ENCODE measurements around the gene CACNA1C.

CACNA1C gene

GRCh38 chr12:2445968-2446367 lies 393.2 kb downstream of the CACNA1C start:
- DNase-seq (ENCODE audit: low spot score) = no peak
- no peak for FAIRE-seq

GRCh38 chr12:2447861-2448260 lies 395.1 kb downstream of the CACNA1C start:
- no peak for DNase-seq (ENCODE audit: low spot score)
- FAIRE-seq = no peak

DNA sequence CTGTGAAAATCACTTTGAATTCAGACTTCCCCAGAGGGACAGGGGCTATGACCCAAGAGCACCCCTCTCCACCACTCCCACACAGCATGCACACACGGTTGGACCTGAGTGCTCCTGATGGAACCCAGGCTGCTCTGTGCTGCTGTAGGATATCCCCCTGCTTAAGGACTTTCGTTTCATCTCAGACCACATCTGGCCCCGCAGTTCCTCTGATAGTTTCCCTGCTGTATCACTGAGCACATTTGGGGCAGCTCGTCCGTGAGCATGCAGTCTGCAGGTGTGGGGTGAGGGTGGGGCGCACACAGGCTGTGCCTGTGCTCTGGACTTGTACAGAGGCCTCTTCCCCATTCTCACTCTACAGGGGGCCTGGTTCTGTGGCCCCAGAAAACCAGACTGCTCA lies 396.8 kb downstream of the CACNA1C start:
- no peak for FAIRE-seq
- DNase-seq (ENCODE audit: low spot score) = no peak

DNA sequence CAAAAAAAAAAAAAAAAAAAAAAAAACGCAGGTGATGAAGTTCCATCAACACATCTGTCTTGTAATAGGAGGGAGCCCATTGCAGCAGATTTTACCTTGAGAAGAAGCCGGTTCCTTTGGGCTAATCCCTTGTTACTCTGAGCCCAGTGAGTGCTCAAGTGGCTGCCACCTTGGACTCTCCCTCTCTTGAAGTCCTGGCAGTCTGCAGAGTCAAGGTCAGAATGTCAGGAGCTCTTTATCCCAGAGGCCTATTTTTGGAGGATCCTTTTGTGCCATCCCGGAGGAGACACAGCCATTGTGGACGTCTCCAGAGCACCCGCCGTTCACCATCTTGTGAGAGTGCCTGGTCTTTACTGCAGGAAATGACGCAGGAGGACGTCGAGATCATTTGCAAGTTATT lies 397.8 kb downstream of the CACNA1C start:
- no peak for DNase-seq (ENCODE audit: low spot score)
- FAIRE-seq = no peak

GRCh38 chr12:2451025-2451424 lies 398.2 kb downstream of the CACNA1C start:
- DNase-seq (ENCODE audit: low spot score) (no peak), FAIRE-seq (no peak)

DNA sequence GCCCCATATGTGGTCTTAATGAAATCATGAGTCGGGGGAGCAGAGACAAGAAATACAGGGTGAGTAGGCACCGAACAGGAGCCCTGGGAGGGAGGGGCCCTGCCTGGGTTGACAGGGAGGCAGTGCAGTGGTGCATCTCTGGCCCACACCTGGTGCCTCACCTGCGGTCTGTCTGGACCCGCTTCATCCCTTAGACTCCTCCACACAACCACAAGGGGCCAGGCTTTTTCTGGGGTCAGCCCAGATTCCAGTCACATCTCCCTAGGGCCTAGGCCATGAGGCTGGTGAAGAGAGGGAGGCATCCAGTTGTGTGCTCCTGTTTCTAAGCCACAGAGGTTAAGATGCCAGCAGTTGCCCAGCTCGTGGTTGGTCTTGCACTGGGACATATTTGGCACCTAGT lies 398.7 kb downstream of the CACNA1C start:
- no peak for FAIRE-seq
- no peak for DNase-seq (ENCODE audit: low spot score)

GRCh38 chr12:2453076-2453760 lies 400.4 kb downstream of the CACNA1C start:
- no peak for DNase-seq (ENCODE audit: low spot score)
- FAIRE-seq = no peak

DNA sequence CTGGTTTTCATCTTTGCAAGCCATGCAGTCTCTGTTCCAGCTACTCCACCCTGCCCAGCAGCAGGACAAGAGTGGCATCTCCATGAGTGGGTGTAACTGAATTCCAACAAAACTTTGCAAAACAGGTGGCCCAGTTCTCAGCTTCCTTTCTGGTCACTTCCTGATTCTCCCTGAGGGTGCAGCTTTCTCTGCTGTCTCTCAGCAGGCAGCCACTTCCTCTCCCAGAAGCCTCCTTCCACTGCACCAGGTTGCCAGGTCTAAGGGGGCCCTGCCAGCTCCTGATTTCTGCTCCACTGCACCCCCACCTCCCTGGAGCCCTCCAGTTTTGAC lies 400.9 kb downstream of the CACNA1C start:
- no peak for FAIRE-seq
- DNase-seq (ENCODE audit: low spot score) = no peak

GRCh38 chr12:2454601-2455177 lies 401.9 kb downstream of the CACNA1C start:
- no peak for FAIRE-seq
- no peak for DNase-seq (ENCODE audit: low spot score)

DNA sequence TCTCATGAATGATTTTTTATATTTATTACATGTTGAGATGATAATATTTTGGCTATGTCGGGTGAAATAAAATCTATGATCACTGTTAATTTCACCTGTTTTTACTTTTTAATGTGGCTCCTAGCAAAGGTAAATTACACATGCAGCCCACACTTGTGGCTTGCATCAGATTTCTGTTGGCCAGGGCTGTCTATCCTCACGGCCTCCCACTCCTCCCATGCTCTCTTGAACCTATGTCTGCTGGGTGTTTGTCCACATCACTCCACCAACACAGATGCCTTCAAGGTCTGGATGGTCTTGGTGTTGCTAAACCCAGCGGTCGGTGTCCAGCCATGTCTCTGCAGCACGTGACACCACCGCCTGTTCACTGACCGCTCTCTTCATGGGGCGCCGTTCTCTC lies 402.6 kb downstream of the CACNA1C start:
- FAIRE-seq (no peak), DNase-seq (ENCODE audit: low spot score) (no peak)

DNA sequence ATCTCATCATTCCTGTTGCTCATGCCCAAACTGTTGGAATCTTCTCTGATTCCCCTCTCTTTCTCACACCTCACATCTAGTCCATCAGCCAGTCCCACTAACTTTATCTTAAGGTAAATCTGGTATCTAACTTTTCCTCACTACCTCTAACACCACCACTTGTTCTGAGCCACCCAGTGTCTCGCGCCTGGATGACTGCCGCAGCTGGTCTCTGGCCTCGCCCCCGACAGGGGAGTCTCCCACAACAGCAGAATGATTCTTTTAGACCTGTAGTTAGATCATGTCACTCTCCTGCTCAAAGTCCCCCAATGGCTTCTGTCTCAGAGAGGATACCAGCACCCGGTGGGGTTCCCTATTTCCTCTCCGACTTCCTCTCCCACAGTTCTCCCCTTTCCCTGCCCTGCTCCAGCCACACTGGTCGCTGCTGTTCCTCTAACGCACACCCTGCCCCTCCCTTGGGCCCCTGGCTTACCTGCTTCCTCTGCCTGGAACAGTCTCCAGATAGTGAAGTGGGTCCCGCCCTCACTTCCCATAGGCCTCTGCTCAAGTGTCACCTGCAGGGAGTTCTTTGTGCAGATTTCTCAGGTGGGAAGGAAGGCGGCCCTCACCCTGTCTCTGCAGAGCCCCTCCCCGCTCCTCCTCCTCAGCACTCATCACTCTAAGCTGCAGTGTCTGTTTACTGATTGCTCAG lies 403.5 kb downstream of the CACNA1C start:
- DNase-seq (ENCODE audit: low spot score) = no peak
- FAIRE-seq = no peak

DNA sequence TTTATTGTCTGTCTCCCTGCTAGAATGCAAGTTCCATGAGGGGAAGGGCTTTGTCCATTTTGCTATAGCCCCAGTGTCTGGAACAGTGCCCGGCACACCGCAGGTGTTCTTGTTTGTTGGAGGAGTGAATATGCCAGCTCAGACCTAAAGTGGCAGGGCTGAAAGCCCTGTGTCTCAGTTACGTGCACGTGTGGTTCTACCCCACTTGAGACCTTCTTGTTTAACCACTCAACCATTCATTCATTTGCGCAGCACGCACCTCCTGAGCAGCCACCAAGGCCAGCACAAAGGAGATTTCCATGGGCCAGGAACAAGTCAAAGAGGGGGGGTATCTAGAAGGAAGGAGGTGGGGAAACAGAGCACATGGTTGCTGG lies 404.0 kb downstream of the CACNA1C start:
- FAIRE-seq = no peak

DNA sequence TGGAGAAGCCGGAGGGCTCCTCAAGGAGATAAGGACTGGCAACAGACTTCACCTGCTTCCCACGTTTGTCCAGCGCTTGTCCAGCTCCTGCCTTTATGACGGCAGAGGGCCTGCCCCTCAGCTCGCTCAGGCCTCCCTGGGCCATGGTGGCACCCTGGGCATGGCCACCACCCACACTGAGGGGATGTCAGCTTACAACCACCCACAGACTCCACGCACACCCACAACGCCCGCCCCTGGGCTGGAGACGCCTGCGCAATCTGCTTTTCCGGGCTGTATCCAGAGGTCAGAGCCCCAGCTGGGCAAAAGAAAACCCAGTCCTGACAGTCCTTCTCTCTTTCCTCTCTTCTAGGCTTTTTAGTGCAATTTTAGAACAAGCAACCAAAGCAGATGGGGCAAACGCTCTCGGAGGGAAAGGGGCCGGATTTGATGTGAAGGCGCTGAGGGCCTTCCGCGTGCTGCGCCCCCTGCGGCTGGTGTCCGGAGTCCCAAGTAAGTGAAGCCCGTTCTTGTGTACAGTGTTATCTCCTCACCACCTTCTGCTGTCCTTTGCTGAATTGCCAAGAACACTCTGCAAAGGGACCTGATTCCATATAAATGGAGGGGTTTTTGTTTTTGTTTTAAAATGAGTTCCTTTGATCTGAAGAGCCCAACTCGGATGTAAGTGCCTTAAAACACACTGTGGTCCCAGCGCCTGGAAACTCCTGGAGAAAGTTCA lies 404.6 kb downstream of the CACNA1C start:
- DNase-seq (ENCODE audit: low spot score) (no peak), FAIRE-seq (no peak)

More for the DNA sequence above, 404.0 kb downstream of the CACNA1C start:
- no peak for DNase-seq (ENCODE audit: low spot score)

GRCh38 chr12:2457933-2458414 lies 405.2 kb downstream of the CACNA1C start:
- FAIRE-seq (no peak), DNase-seq (ENCODE audit: low spot score) (no peak)

GRCh38 chr12:2460051-2460670 lies 407.4 kb downstream of the CACNA1C start:
- FAIRE-seq = no peak
- no peak for DNase-seq (ENCODE audit: low spot score)

DNA sequence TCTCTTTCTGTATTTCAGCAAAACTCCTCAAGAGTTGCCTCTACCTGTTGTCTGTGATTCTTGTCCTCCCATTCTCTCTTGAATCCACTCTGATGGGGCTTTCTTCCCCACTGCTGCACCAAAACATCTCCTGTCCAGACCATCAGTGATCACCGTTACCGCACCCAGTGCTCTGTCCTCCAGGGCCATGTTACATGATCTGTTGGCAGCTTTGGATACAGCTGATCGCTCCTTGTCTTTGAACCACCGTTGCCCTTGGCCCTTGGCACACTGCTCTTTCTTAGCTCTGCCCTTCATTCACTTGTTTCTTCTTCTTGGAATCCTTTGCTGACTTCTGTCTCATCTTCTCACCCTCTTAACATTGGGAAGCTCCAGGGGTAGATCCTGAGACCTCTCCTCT lies 408.3 kb downstream of the CACNA1C start:
- DNase-seq (ENCODE audit: low spot score) (no peak), FAIRE-seq (no peak)

- FAIRE-seq = no peak
- no peak for DNase-seq (ENCODE audit: low spot score)
These were observed 408.9 kb downstream of the CACNA1C start for GRCh38 chr12:2461645-2462044.

GRCh38 chr12:2462087-2462486 lies 409.3 kb downstream of the CACNA1C start:
- FAIRE-seq = no peak

DNA sequence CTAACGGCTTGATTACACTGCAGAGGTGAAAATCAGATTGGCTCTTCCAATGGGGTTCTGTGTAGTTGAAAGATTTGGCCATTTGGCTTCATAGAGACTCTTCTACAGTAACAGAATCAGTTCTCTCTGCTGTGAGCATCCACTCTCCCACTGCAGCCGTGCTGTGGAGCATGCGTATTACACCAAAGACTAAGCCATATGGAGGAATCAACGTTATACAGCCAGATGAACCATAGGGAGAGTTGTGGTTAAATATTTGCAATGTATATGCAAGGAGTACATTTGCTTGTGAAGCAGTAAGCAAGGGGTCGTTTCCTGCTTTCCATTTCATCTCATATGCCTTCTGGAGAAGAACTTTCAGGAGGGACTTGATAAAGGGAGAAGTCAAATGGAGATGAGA lies 410.9 kb downstream of the CACNA1C start:
- no peak for FAIRE-seq

More at GRCh38 chr12:2462087-2462486, 409.3 kb downstream of the CACNA1C start:
- no peak for DNase-seq (ENCODE audit: low spot score)

DNA sequence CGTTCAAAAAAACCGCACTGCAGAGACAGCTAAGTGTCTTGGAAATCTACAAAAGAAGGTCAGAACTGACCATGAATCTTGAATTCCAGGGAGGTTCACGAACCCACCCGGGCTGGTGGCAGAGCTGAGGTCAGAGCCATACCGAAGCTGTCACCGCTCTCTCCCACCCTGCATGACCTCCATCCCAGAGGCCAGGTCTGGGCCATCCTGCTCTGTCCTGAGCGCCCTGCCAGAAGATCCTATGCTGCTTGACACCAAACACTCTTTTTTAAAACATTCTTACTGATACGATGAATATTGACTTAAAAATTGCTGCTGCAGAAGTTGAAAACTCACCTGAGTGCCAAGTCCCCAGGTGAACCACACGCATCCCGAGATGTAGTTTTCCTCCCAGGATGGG lies 412.9 kb downstream of the CACNA1C start:
- FAIRE-seq = no peak
- no peak for DNase-seq (ENCODE audit: low spot score)

More for the DNA sequence above, 410.9 kb downstream of the CACNA1C start:
- no peak for DNase-seq (ENCODE audit: low spot score)

DNA sequence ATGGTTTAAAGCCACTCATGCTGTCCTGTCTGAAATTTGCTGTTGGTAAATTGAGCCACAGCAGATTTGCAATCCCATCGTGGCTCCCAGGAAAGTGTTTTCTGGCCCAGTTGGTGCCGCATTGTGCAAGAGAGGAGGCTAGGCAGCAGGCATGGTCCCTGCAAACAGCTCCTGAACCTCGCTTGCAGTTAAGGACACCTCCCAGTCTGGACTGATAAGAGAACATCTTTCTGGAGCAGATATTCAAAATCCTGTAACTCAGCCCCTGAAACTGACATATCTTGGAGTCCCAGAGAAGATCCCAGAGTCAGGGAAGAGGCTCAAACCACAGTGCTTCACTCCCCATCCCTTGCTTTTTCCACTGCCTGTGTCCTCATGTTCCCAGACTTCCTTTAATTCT lies 413.4 kb downstream of the CACNA1C start:
- FAIRE-seq (no peak), DNase-seq (ENCODE audit: low spot score) (no peak)
